ENCODE measurements around the gene AIM2.
"Not testable (repeated sequence)": the region's sequence is repeated elsewhere in the genome, so short reads cannot be mapped to it uniquely, and the experiment has no call there.

Gene AIM2

GRCh38 chr1:159079525-159079924 lies 3.0 kb upstream of the AIM2 start:
- DNase-seq, result no peak

- peak; percentile 85 for DNase-seq
Observed at GRCh38 chr1:159077120-159077961, 775 bp upstream of the AIM2 start.

- DNase-seq, result peak; percentile 33
Observed at GRCh38 chr1:159071970-159072582, 4.5 kb downstream of the AIM2 start.

- DNase-seq, result no peak
Observed at GRCh38 chr1:159068886-159069285, 7.7 kb downstream of the AIM2 start.

- peak; percentile 31 for DNase-seq
Observed at GRCh38 chr1:159067699-159068621, 8.6 kb downstream of the AIM2 start.

- no peak for DNase-seq
Observed at GRCh38 chr1:159066108-159066507, 10.5 kb downstream of the AIM2 start.

GRCh38 chr1:159065106-159065505 lies 11.5 kb downstream of the AIM2 start:
- no peak for DNase-seq

- no peak for DNase-seq
Observed at GRCh38 chr1:159058751-159059150, 17.8 kb downstream of the AIM2 start.

GRCh38 chr1:159056069-159056698 lies 20.4 kb downstream of the AIM2 start:
- DNase-seq, result no peak

- DNase-seq, result no peak
Observed at GRCh38 chr1:159055181-159055641, 21.4 kb downstream of the AIM2 start.

- DNase-seq, result no peak
Observed at GRCh38 chr1:159054427-159054826, 22.1 kb downstream of the AIM2 start.

GRCh38 chr1:159051436-159051835 lies 25.1 kb downstream of the AIM2 start:
- DNase-seq, result no peak

- DNase-seq, result peak; percentile 46
Observed at GRCh38 chr1:159046486-159046885, 30.1 kb downstream of the AIM2 start.

- no peak for DNase-seq
Observed at GRCh38 chr1:159040893-159041724, 35.5 kb downstream of the AIM2 start.

- DNase-seq, result no peak
Observed at GRCh38 chr1:159040206-159040605, 36.4 kb downstream of the AIM2 start.

GRCh38 chr1:159030877-159031447 lies 45.6 kb downstream of the AIM2 start:
- no peak for DNase-seq

- no peak for DNase-seq
Observed at GRCh38 chr1:159030311-159030710, 46.3 kb downstream of the AIM2 start.

- DNase-seq, result not testable (repeated sequence)
Observed at GRCh38 chr1:159026841-159027240, 49.7 kb downstream of the AIM2 start.

- no peak for DNase-seq
Observed at GRCh38 chr1:159025043-159025442, 51.5 kb downstream of the AIM2 start.

GRCh38 chr1:159023723-159024122 lies 52.8 kb downstream of the AIM2 start:
- DNase-seq, result no peak

- peak; percentile 62 for DNase-seq
Observed at GRCh38 chr1:159015440-159015909, 61.1 kb downstream of the AIM2 start.
